GM12878 (cell line): ENCODE measurements around the gene GABBR2. TPM values are rescaled to one million over a fixed set of nuclear protein-coding genes. Genes with fewer than 3 reads are reported as not detected.

Source experiments
- ATAC-seq: fragments of 200-7000 bp; cut with Tn5 transposase; 3 replicates; pipeline ENCODE4 v1.9.1; 2020; ENCODE audit warnings: mild to moderate bottlenecking, moderate library complexity
- BruUV-seq: library from RNA; stranded (reverse); fragments of 400-500 nt; replicated peaks from 2 replicates; lab custom pipeline; 2021; lab: Mats Ljungman, UMichigan
- CTCF ChIA-PET: fragments of 300-600 bp; sonication (Branson Sonifier 250); formaldehyde crosslinking; extraction: SDS; loops from one replicate; lab custom pipeline; 2021; ENCODE audit warnings: inconsistent platforms; lab: Yijun Ruan, JAX
- POLR2A ChIA-PET: fragments of 350-600 bp; formaldehyde crosslinking; extraction: SDS; loops from one replicate; lab custom pipeline; 2021; ENCODE audit warnings: inconsistent platforms; lab: Charles Lee
- RAD21 ChIA-PET: fragments of 300-600 bp; sonication (Branson Sonifier 250); formaldehyde crosslinking; loops from one replicate; lab custom pipeline; 2023; ENCODE audit warnings: antibody characterized with exemption; ENCODE audit not compliant: unreplicated experiment; lab: Charles Lee
- SMC1A ChIA-PET: fragments of 300-600 bp; sonication (Branson Sonifier 250); formaldehyde crosslinking; loops from one replicate; lab custom pipeline; 2023; ENCODE audit not compliant: unreplicated experiment, uncharacterized antibody; lab: Charles Lee
- DNase-seq: peaks from one replicate; pipeline ENCODE4 v3.0.0-alpha.2; 2011; ENCODE audit warnings: low read depth, low spot score
- FAIRE-seq: peaks from 3 replicates; lab custom pipeline; 2011; peaks lifted over from hg19 to GRCh38; lab: Jason Lieb, UNC
- H2AFZ ChIP-seq: 2 replicates; pipeline ENCODE4 v1.6.0; 2011; ENCODE audit warnings: low read depth, low read length, control low read depth; ENCODE audit not compliant: control insufficient read depth
- H3K27ac ChIP-seq: 2 replicates; pipeline ENCODE4 v1.5.1; 2011; ENCODE audit warnings: control low read depth; ENCODE audit not compliant: control insufficient read depth, insufficient read depth
- H3K27me3 ChIP-seq, 2 experiments: replicated peaks in 1 of 2; 2 replicates each; pipeline versions ENCODE4 v1.6.0 to v1.6.1; 2011; ENCODE audit warnings: low read length in 1 of 2; ENCODE audit not compliant: control insufficient read depth in 2 of 2, insufficient read depth in 2 of 2
- H3K36me3 ChIP-seq, 2 experiments: 2 replicates each; pipeline ENCODE4 v1.5.1; 2011; ENCODE audit warnings: low read length in 1 of 2; ENCODE audit not compliant: control insufficient read depth in 2 of 2, insufficient read depth in 2 of 2
- H3K4me1 ChIP-seq: 2 replicates; pipeline ENCODE4 v1.6.1; 2011; ENCODE audit warnings: mild to moderate bottlenecking, low read length, moderate library complexity, mixed read lengths; ENCODE audit not compliant: control insufficient read depth, insufficient read depth
- H3K4me2 ChIP-seq: 2 replicates; pipeline ENCODE4 v1.6.0; 2011; ENCODE audit warnings: control low read depth; ENCODE audit not compliant: control insufficient read depth, insufficient read depth
- H3K4me3 ChIP-seq: fragments of 200-600 bp; sonication (generic); 2 replicates; pipeline ENCODE4 v1.5.1; 2016
- H3K79me2 ChIP-seq: 2 replicates; pipeline ENCODE4 v1.6.0; 2011; ENCODE audit warnings: low read length; ENCODE audit not compliant: control insufficient read depth, insufficient read depth
- H3K9ac ChIP-seq: 2 replicates; pipeline ENCODE4 v1.8.0; 2011; ENCODE audit warnings: low read length, control low read depth, mixed read lengths; ENCODE audit not compliant: control insufficient read depth, insufficient read depth
- H3K9me3 ChIP-seq: replicated peaks from 3 replicates; pipeline ENCODE4 v1.5.1; 2011; ENCODE audit warnings: mild to moderate bottlenecking, low read length; ENCODE audit not compliant: control insufficient read depth, insufficient read depth
- H4K20me1 ChIP-seq: 2 replicates; pipeline ENCODE4 v1.6.0; 2011; ENCODE audit not compliant: control insufficient read depth, insufficient read depth
- ATF7 ChIP-seq: fragments of 450-650 bp; IDR thresholded peaks from 2 replicates; pipeline ENCODE4 v1.6.1; 2016; ENCODE audit warnings: low read depth, mild to moderate bottlenecking
- CEBPZ ChIP-seq: fragments of 150-350 bp; IDR thresholded peaks from 2 replicates; pipeline ENCODE4 v1.6.1; 2016; ENCODE audit warnings: low read depth, low read length
- CUX1 ChIP-seq: IDR thresholded peaks from 2 replicates; pipeline ENCODE4 v1.6.1; 2012; ENCODE audit warnings: improper control_type of control experiment, low read depth, low read length; ENCODE audit not compliant: insufficient replicate concordance
- PBX3 ChIP-seq: IDR thresholded peaks from 2 replicates; pipeline ENCODE4 v1.6.1; 2011; ENCODE audit warnings: mild to moderate bottlenecking, low read depth, low read length, moderate library complexity; ENCODE audit not compliant: insufficient replicate concordance
- PKNOX1 ChIP-seq: fragments of 450-650 bp; IDR thresholded peaks from 2 replicates; pipeline ENCODE4 v1.6.1; 2016; ENCODE audit warnings: mild to moderate bottlenecking
- SMAD1 ChIP-seq: fragments of 450-650 bp; IDR thresholded peaks from 2 replicates; pipeline ENCODE4 v1.6.1; 2018; ENCODE audit warnings: mild to moderate bottlenecking, low read depth; ENCODE audit not compliant: partially characterized antibody
- SUPT20H ChIP-seq: IDR thresholded peaks from 2 replicates; pipeline ENCODE4 v1.6.1; 2011; ENCODE audit warnings: low read depth, mild to moderate bottlenecking, low read length, moderate library complexity, borderline replicate concordance; ENCODE audit not compliant: control insufficient read depth
- USF2 ChIP-seq: IDR thresholded peaks from 2 replicates; pipeline ENCODE4 v1.6.1; 2011; ENCODE audit warnings: low read depth, low read length, improper control_type of control experiment, borderline replicate concordance
- WGBS: methylation state at CpG from one replicate; pipeline ENCODE4 v1.1.6; 2016; ENCODE audit warnings: low lambda C conversion rate; ENCODE audit not compliant: insufficient replicate concordance, insufficient coverage; ENCODE audit errors: missing lambda C conversion rate; 5-methylcytosine and 5-hydroxymethylcytosine counted together
- in situ Hi-C: fragments of 300-500 bp; cut with MboI; formaldehyde crosslinking; loops from 9 replicates; pipeline ENCODE4 v1.14.3; 2018; ENCODE audit warnings: mixed read lengths
- intact Hi-C: fragments of 100-400 bp; cut with micrococcal nuclease; formaldehyde crosslinking; loops from one replicate; pipeline ENCODE4 v1.14.2; 2022; ENCODE audit not compliant: unreplicated experiment
- polyA plus RNA-seq, 11 experiments: library from polyadenylated mRNA; depleted of rRNA in 4 of 11; unstranded in 6 of 11; stranded (reverse) in 5 of 11; fragments of >200 nt; fragmentation: Nextera tagmentation in 4 of 11; fragmentation: Illumina TruSeq in 1 of 11; extraction: Ambion mirVana in 4 of 11; extraction: Trizol in 1 of 11; gene quantifications; 1 replicate in 1 of 11; 2 replicates in 10 of 11; pipeline versions ENCODE4 v1.2.1 to v1.2.3, GENCODE V29; 2011 to 2016; ENCODE audit warnings: inconsistent platforms in 2 of 11, missing spikeins in 2 of 11, low read depth in 1 of 11
- total RNA-seq, 4 experiments: library from RNA; depleted of rRNA in 3 of 4; stranded (reverse); fragments of >200 nt in 3 of 4; fragmentation: Illumina TruSeq in 1 of 4; extraction: Trizol in 1 of 4; gene quantifications; 2 replicates each; pipeline versions ENCODE4 v1.2.1 to v1.2.3, GENCODE V29; 2013 to 2021

Gene GABBR2
- total and polyA plus RNA-seq, 10 of the 15 experiments (the other 5 are each of a cell fraction or from before 2014, with no cell fraction given) = 0.02 to 2.2 (median 0.06) TPM; not detected in 2

- H3K27ac ChIP-seq = no peak overlapping the region
- H3K9me3 ChIP-seq = no peaks in the 10 kb centered on the region
- no peak for TF ChIP-seq CEBPZ
- no peak for TF ChIP-seq PKNOX1
- TF ChIP-seq ATF7 = no peak
- TF ChIP-seq CUX1 = no peak
- TF ChIP-seq PBX3 = no peak
- TF ChIP-seq SMAD1 = no peak
- TF ChIP-seq SUPT20H = no peak
- no peak for TF ChIP-seq USF2
- DNase-seq = no peak
- BruUV-seq = no TSS peak
- ATAC-seq = no peak
- H3K4me1 ChIP-seq = no peaks in the 10 kb centered on the region
- no peak for FAIRE-seq
- H3K36me3 ChIP-seq = no peaks in the 10 kb centered on the region
- H3K27me3 ChIP-seq = peaks cover 5 to 6% of the 10 kb centered on the region in 2 experiments; a peak in 2 of 4 replicates
- intact Hi-C loops = no loop called here
- H3K79me2 ChIP-seq = no peaks in the 10 kb centered on the region
- ChIA-PET SMC1A (no interaction called here), POLR2A (no interaction called here), CTCF (no interaction called here), RAD21 (no interaction called here)
- no peak overlapping the region for H3K9ac ChIP-seq
- no peak overlapping the region for H3K4me3 ChIP-seq
- in situ Hi-C loops = no loop called here
- no peak overlapping the region for H2AFZ ChIP-seq
- H3K4me2 ChIP-seq = no peak overlapping the region
- 5% methylated on average over 2 of the region's 2 CpGs for WGBS
- H4K20me1 ChIP-seq = no peaks in the 10 kb centered on the region; the same call in 1 of the 2 replicates
These were observed 13.8 kb downstream of the GABBR2 start for GRCh38 chr9:98694943-98695342.
